ENCODE measurements around the gene PRKG1. TPM values are rescaled to one million over a fixed set of nuclear protein-coding genes. Genes with fewer than 3 reads are reported as not detected.

Gene PRKG1
- total and polyA plus RNA-seq, 2 of the 8 experiments (the other 6 are each of a cell fraction or from before 2014, with no cell fraction given): 4.2 to 15.2 TPM

GRCh38 chr10:51806079-51806835, 732.0 kb downstream of the PRKG1 start (continued):
- TF ChIP-seq EGR1 (IDR thresholded peaks at IDR 0.05; ENCODE audit: borderline replicate concordance, low read depth, low read length) (no peak), KDM4A (IDR thresholded peaks at IDR 0.05; ENCODE audit: low read depth, low read length, severe bottlenecking) (no peak), HDAC6 (IDR thresholded peaks at IDR 0.05; ENCODE audit: low read depth, low read length) (no peak), TEAD4 (IDR thresholded peaks at IDR 0.05; ENCODE audit: low read depth, low read length) (no peak), JUND (IDR thresholded peaks at IDR 0.05; ENCODE audit: low read length) (no peak)

Measured in H1 (cell line).